Limb (tissue), 2 donors: Measurements from ENCODE around the gene MBTPS2.
"Not testable (repeated sequence)": the region's sequence is repeated elsewhere in the genome, so short reads cannot be mapped to it uniquely, and the experiment has no call there.

Source experiments
- DNase-seq, 2 donors: peaks; one replicate each; pipeline ENCODE4 v3.0.0-alpha.2; 2016; ENCODE audit errors: extremely low spot score in 2 of 2

Gene MBTPS2

GRCh38 chrX:21839334-21840192, at the start of gene MBTPS2:
TSS of gene MBTPS2 (plus strand) at chrX:21839617. CDS start at chrX:21839735, 118 bp downstream.
- peak; percentile 72 to 91 for DNase-seq

GRCh38 chrX:21798677-21799219, 40.7 kb upstream of the MBTPS2 start:
- no peak for DNase-seq

GRCh38 chrX:21799767-21800166, 39.6 kb upstream of the MBTPS2 start:
- DNase-seq, result no peak

- DNase-seq, result no peak
Observed at GRCh38 chrX:21800344-21800770, 39.1 kb upstream of the MBTPS2 start.

DNA sequence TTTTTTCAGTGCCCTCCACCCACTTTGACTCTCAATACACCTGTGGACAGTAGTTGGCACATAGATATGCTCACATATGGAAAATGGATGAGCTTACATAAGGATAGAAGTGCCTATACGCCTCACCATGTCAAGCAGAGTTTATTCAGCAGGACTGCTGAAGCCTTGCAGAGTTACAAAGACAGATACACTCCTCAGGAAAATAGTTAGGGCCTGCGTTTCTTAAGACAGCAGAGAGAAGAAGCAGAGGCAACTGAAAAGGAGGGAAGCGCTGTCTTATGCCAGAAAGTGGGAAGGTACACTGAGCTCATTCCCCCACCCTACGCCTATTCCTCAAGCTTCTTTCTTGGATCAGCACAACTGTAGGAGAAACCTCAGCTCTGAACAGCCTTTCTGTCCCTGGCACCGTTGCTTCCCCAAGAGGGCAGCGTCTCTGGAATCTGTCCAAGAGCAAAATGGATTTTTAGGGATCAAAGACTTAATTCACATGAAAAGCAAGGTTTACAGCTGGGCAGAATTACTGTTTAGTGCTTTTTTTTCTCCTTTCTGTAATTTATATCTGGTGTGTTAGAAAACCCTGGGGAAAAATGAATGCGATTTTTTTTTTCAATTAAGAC, 37.3 kb upstream of the MBTPS2 start:
- DNase-seq, result no peak

- DNase-seq, result no peak
Observed at GRCh38 chrX:21802839-21803238, 36.6 kb upstream of the MBTPS2 start.

GRCh38 chrX:21806691-21807090, 32.7 kb upstream of the MBTPS2 start:
- no peak for DNase-seq

DNA sequence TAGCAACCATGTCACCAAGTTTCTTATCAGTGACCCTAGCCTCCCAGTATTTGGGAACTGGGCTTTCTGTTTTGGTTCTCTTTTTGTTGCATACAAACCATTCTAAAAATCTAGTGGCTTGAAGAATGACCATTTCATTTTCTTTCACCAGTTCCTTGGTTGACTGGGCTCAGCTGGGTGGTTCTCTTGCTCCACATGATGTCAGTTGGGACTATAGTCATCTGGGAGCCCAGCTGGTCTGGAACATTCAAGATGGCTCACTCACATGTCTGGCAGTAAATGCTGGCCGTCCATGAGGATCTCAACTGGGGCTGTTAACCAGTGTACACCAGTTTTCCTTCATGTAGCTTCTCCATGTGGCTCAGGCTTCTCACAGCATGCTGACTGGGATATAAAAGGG, 27.6 kb upstream of the MBTPS2 start:
- no peak for DNase-seq

- no peak for DNase-seq
Observed at GRCh38 chrX:21812628-21813027, 26.8 kb upstream of the MBTPS2 start.

DNA sequence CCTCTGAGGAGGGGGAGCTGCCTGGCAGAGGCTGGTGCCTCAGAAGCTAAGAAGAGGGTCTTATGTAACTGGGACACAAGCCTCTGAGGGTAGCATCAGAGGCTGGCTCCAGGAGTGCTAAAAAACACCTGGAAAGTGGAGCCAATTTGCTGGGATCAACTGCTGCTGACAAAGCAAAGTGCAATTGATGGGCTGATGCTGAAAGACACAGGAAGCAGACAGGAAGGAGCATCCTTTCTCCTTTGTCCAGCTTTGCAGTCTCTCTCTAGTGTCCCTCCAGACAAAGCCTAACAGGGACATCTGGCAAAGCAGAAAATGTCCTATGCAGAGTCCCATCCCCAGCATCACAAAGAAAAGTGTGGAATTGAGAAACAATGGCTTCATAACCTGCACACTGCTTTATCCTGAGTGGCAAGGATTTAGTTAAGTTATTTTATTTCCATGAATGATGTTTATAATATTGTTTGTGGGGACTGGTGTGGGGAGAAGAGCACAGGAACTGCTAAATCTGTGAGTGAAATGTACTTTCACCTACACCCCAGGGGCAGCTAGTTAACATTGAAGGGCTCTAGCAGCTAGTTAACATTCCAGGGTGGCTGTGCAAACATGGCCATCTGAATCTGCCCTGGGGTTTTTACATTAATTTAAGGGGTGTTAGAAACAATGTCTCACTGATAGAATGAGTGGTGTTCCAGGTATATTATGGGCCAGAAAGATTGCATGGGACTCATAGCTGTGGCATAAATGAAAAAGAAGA, 25.6 kb upstream of the MBTPS2 start:
- no peak for DNase-seq

GRCh38 chrX:21816136-21816535, 23.3 kb upstream of the MBTPS2 start:
- no peak for DNase-seq

DNA sequence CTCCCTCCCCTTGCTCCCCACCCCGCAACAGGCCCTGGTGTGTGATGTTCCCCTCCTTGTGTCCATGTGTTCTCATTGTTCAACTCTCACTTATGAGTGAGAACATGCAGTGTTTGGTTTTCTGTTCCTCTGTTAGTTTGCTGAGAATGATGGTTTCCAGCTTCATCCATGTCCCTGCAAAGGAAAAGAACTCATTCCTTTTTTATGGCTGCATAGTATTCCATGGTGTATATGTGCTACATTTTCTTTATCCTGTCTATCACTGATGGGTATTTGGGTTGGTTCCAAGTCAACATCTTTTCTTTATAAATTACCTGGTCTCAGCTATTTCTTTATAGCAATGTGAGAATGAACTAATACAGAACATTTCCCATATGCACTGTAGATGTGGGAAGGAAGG, 19.2 kb upstream of the MBTPS2 start:
- DNase-seq, result not testable (repeated sequence)

DNA sequence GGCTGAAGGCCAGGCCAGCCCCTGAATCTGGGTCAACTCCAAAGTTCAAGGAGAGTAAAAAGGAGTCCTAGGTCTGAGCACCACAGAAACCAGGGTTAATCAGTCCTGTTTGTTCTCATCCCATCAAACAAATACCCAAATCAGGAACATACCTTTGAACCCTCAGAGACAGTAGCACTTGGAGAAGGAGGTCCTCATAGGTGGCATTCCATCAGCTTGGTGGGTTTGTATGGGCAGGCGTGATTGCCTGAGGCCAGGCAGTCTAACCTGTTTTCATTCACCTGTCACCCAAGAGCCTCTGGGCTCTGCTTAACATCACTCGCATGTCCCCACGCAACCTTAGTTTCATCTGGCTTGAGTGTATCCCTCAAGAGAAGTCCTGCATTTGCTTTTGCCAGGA, 17.5 kb upstream of the MBTPS2 start:
- no peak for DNase-seq

DNA sequence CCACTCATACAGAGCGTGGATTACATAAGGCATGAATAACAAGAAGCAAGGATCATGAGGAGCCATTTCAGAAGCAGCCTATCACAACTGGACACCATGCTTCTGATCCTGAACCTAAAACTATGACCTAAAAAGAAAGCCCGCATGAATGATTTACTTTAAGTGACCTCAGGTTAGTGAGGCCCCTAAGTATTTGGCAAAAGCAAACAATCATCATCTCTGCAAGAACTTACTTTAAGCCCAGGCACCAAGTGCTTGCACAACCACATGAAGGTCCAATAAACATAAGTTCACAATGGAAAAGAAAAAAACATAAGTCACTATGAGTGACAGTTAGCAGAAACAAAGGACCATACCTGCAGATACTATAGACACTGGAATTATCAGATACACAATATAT, 7.9 kb upstream of the MBTPS2 start:
- DNase-seq, result no peak

- no peak for DNase-seq
Observed at GRCh38 chrX:21837056-21837455, 2.4 kb upstream of the MBTPS2 start.

DNA sequence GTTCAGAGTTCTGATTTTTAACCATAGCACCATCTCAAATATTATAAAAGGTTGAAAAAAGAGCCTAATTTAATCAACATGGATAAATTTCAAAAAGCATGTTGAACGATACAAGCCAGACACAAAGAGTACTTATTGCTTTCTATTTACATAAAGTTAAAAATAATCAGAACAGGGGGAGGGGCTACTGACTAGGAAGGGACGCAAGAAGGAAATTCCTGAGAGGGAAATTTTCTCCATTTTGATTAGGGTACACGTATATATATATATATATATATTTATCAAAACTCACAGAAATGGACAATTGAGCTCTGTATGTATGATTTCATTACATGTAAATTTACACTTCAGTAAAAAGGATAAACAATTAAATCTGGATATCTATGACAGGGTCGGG, 482 bp upstream of the MBTPS2 start:
- peak in 1 of 2 donors; percentile 17 for DNase-seq

GRCh38 chrX:21840193-21840545, 752 bp downstream of the MBTPS2 start:
- no peak for DNase-seq

DNA sequence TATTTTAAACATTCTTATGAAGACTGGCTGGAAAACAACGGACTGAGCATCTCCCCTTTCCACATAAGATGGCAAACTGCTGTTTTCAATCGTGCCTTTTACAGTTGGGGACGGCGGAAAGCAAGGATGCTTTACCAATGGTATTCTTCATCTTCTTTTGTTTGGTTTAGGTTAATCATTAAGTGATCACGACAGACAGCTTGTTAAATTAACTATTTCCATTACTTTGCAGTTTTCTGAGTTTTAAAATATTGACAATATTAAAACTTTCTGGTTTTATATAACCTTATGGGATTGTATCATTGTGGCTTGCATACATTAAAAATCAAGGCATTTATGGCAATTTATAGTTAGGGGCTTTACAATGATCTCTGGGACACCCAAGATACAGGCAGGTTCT, 3.8 kb downstream of the MBTPS2 start:
- no peak for DNase-seq

DNA sequence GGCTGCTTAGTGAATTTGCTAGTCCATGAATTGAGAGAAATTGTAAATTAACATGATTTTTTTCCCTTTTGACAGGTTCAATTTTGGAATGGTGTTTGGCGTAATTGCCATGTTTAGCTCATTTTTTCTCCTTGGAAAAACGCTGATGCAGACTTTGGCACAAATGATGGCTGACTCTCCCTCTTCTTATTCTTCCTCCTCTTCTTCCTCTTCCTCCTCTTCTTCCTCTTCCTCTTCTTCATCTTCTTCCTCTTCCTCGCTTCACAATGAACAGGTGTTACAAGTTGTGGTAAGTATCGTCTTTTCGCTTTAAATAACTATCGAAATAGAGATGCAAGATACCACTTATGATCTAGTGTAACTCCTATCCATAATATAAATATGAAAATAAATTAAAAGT, 5.7 kb downstream of the MBTPS2 start:
- no peak for DNase-seq

- DNase-seq, result peak in 1 of 2 donors; percentile 9
Observed at GRCh38 chrX:21847342-21847741, 7.9 kb downstream of the MBTPS2 start.

DNA sequence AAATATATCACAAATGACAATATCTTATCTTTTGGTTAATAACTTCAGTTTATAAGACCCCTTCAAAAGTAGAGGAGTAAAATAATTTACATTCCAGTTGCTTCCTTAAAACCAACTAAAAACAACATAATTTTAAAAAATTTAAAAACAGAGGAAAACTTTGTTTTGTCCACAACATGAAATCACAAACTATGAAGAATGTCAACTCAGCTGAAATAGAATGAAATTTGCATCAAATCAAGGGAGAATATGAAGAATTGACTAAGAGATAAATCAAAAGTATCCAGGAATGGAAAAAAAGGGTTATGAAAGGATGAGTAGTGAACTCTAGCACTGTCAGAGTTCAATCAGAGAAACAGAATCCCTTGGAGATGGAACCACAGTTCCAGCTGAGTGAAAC, 14.2 kb downstream of the MBTPS2 start:
- no peak for DNase-seq

DNA sequence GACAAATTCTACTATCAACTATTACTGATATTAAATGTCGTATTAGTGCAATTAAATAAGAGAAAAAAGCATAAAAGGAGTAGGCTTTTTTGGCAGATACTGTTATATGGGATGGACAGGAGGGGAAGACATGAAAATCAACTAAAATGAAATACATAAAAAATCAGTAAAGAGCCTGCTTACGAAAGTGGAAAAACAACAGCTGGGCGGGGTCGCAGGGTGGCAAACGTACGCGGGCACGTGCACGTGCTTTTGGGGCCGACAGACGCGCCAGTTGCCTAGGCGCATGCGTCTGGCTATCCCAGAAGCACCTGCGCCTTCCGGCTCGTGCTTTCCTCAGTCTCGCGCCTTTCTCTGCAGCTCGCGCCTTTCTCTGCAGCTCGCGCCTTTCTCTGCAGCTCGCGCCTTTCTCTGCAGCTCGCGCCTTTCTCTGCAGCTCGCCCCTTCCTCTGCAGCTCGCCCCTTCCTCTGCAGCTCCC, 16.6 kb downstream of the MBTPS2 start, which contains the start of gene YY2:
Gene YY2 (plus strand): TSS at position 51 of the 479 bp plus-strand sequence. CDS start 498 bp downstream, outside the sequence.
- no peak for DNase-seq
